Lung microvascular endothelial cell (primary cell): ENCODE measurements around the gene UBAC1. TPM values are rescaled to one million over a fixed set of nuclear protein-coding genes. Genes with fewer than 3 reads are reported as not detected.

Experiments
- DNase-seq, 2 donors: peaks; one replicate each; pipeline versions ENCODE4 v3.0.0 to v3.0.0-alpha.2; 2010; ENCODE audit warnings: low read depth in 2 of 2
- total RNA-seq: library from RNA; depleted of rRNA; stranded (reverse); fragments of >200 nt; gene quantifications from 2 replicates; pipeline ENCODE4 v1.2.1, GENCODE V29; 2014

The UBAC1 gene
- total RNA-seq, 1 donor from 2014 or later = 24.0 TPM

GRCh38 chr9:135993765-135994500, 32.8 kb upstream of the UBAC1 start:
- DNase-seq = no peak

DNA sequence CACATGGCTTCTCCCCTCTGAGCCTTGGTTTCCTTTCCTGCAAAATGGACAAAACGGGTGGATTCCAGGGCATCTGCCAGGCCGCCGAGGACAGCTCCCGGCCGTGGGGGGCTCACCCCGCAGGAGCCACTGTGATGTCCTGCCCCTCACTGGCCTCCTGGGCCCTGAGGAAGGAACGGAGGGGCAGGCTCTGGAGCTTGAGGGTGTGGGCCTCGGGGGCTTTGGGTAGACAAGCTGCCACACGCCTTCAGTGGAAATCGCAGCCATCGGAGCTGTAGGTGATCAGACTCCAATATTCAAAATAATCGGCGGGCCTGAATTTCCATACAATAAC, 32.2 kb upstream of the UBAC1 start:
- DNase-seq = no peak

DNA sequence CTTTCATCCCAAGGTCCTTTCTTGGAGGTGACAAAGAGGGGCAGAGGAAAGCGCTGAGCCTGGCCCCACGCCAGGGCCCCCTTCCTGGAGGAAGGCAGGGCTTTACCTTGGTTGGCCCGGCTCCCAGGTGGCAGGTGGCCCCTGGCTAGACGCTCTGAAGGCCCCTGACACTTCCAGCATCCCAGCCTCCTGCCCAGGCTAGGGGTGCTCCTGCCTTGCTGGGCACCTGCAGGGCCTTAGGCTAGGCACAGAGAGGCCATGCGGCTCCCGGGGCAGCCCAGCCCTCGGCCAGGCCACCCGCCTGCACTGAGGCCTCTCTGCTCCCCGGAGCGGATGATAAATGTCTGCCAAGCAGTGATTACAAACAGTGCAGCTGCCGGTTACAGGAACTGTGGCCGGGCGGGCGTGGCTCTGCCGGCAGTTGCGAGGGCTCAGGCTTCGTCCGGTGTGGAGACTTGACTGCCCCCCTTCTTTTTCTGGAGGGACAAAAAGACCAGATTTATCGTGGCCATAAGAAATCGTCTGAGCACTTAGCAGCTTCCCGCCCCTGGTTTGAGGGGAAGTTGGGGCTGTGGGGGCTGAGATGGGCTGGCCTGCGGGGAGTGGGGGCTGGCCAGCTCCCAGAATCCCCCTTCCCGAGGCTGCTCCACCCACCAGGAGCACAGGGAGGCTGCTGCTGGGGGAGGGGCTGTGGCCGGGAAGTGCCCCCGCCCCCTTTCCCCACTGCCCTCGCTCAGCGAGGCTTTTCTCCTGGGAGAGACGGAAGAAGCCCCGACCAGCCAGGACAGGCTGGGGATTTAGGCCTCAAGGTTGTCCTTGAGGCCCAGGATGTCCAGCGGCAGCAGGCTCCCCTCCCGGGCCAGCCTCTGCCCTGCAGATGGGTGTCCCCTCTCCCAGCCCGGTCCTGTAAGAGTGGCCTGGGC, 31.6 kb upstream of the UBAC1 start:
- peak; percentile 78 to 89 for DNase-seq

- DNase-seq = no peak
These were observed 30.6 kb upstream of the UBAC1 start for GRCh38 chr9:135991771-135992170.

GRCh38 chr9:135990468-135991429, 29.6 kb upstream of the UBAC1 start:
- peak; percentile 81 to 86 for DNase-seq

GRCh38 chr9:135989722-135990467, 28.7 kb upstream of the UBAC1 start:
- DNase-seq = peak in 1 of 2 donors; percentile 29

DNA sequence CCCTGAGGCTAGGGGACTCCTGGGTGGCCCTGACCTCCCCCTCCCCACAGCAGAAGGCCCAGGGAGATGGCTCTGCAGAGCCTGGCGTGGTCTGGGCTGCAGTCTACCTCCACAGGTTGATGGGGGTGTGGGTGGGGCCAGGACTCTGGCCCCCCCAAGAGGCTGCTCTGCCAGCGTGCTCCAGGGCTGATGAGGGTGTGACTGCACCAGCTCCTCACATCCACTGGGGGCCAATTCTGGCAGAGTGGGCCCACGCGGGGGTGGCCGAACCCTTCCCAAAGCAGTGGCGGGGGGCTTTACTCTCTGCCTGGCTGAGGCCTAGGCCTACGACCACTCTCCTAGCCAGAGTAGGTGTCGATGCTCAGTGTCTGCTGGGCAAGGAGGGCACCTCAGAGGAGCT, 28.0 kb upstream of the UBAC1 start:
- DNase-seq = no peak

DNA sequence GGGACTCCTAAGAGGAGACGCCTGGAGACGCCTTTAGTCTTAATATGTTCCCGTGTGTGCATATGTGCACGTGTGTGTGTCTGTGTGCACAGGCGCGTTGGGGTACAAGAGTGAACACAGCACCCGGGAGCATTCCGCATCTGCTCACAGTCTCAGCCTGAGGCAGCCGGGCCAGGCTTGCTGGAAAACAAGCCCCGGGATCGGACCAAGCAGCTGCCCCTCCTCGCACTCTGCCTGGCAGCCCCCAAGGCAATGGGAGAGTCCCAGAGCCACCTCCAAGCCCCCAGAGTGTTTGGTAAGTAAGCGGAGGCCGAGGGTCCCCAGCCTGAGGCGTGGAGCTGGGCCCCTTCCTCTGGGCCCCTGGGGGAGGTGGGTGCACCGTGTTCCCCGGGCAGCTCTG, 27.3 kb upstream of the UBAC1 start:
- DNase-seq = no peak

- DNase-seq = no peak
These were observed 26.7 kb upstream of the UBAC1 start for GRCh38 chr9:135987838-135988404.

DNA sequence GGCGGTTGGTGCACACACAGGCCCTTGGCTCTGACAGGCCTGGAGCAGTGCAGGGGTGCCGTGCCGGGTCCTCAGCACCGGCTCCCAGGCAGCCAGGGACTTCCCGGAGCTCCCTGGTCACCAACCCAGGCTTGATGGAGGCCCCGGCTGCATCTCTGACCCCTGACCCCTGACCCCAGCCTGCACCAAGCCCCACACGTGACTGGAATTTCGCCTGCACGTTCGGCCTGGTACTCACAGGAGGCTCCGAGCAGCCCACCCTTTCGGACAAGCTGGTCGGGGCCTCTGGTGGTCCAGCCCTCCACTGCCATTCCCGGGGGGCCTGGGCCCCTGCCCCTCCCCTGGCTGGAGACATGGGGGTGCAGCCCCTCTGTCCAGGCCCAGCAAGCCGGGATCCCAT, 25.4 kb upstream of the UBAC1 start:
- no peak for DNase-seq

DNA sequence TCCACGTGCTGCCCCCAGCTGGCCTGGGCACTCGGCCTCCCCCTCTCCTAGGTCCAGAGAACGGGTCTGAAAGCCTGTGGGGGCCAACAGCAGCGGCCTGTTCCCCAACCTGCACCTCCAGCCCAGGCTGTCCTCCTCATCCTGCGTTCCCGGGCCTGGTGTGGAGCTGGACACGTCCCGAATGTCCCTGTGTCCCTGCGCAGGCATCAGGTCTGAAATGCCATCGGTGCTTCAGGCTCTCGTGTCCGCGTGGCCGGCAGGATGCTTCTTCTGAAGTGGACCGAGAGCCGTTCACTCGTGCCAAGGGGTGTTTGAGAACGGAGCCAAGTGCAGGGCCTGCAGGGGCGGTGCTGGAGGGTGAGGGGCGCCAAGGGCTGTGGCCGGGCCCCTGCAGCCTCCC, 24.7 kb upstream of the UBAC1 start:
- DNase-seq = no peak

- no peak for DNase-seq
These were observed 24.2 kb upstream of the UBAC1 start for GRCh38 chr9:135985459-135985774.

DNA sequence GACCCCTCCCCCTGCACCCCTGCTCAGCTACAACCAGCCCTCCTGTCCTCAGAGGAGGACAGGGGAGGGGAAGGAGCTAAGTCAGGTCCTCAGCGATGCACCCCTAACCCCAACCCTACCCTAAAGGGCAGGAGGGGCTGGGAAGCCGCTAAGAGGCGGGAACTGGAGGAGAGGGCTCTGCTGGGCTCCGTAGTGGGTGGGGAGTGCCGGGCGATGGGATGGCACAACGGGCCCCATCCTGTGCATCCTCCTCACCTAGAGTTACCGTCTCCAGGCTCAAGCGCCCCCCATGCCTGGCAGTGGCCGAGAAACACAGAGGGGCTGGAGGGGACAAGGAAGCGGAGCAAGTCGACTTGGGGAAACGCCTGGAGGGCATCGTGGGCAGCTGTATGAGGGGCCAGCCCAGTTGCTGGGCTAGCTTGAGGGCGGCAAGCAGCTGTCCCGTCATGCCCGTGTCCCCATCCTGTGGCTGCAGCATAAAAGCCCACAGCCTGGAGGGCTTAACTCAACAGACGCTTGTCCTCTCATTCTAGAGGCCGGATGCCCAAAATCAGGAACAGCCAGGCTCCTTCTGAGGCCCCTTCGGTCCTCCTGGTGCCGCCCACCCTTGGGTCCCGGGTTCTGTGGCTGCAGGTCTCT, 23.0 kb upstream of the UBAC1 start:
- no peak for DNase-seq

DNA sequence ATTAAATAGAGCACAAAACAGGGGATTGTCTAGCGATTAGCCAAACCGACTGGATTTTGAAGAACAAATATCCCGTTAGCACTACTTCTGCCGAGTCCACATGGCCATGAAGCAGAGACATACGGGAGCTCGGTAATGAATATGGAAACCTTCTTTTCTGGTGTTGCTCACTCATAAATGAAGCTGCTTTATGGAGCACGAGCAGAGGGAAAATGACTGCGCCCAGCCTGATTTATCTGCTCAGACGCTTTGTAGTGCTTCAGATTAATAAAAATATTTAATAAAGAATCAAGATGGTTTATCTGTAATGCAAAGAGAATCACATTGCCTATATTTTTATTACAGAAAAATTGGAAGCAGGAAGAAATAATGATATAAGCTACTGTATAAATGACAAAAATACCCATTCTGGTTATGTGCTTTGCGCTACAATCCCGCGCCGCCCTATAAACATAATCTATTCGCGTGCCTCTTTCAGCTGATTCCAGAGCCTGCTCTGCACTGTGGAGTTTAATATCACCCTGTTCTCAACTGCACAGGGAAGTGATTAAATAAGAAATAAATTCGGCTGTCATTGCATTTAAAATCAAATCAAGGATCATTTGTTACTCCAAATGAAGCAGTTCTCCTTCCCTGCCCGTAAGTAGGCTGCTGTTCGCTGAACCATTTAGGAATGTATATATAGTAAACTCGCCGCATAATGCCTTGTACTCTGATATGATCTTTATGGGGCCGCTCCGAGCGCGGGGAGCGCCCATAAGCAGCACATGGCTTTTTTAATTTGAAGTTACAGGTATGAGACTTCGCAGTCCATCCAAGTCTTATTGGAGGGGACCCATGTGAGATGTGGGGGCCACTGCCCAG, 22.3 kb upstream of the UBAC1 start:
- DNase-seq = no peak

DNA sequence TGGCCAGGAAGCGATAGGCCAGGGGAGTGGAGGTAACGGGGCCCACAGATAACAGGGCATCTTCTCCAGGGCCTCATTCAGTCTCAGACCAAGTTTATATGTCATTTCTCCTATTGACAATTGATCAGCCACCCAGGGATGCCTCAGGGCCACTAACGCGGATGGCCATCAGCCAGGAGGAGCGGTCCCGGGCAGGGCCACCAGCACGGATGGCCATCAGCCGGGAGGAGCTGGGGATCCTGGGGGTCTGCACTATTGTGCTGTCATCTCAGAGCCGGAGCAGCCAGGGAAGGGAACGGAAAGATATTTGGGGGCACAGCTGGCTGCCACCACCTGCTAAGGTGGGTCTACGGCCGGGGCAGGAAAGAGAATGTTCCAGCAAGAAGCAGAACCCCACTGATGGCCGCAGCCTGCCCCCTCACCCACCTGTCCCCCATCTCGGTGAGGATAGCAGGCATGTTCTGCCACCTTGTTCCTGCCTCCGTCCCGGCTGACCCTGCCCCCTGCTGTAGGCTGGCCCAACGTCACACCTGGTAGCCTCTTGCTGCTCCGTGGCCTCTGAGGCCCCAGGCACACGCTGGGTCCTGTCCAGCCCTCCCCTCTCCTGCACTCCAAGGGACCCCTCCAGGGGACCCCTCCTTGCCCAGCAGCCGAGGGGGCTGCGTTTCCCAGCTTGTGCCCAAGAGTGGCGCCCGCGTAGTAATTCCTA, 21.5 kb upstream of the UBAC1 start:
- DNase-seq = no peak

DNA sequence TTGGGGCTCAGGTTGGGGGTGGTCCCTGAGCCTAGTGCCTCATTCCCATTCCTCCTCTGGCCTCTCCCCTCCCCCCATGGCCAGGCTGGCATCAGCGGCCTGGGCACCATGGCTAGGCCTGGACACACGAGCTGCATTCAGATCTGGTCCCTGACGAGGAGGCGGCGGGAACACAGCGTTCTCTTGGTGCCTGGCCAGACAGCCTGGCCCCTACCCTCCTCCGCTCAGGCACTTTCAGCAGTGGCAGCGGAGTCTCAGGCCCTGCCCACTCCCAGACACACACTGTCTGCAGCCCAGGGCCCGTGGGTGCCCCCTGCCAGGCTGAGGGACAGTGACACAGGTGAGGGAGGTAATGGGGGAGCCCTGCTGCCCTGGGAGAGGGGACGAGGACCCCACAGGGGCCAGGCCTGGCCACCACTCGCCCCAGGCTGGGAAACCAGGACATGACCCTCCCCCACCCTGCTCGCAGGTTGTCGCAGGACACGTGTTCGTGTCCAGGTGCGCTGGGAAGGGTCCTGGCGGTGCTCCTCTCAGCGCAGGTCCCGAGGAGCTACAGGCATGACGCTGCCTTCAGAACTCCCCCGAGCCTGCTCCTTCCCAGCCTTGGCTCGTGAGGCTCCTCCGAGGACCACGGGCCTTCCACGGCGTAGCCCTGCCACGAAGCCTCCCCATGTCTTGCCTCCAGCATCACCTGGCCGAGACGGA, 19.9 kb upstream of the UBAC1 start:
- DNase-seq = no peak

DNA sequence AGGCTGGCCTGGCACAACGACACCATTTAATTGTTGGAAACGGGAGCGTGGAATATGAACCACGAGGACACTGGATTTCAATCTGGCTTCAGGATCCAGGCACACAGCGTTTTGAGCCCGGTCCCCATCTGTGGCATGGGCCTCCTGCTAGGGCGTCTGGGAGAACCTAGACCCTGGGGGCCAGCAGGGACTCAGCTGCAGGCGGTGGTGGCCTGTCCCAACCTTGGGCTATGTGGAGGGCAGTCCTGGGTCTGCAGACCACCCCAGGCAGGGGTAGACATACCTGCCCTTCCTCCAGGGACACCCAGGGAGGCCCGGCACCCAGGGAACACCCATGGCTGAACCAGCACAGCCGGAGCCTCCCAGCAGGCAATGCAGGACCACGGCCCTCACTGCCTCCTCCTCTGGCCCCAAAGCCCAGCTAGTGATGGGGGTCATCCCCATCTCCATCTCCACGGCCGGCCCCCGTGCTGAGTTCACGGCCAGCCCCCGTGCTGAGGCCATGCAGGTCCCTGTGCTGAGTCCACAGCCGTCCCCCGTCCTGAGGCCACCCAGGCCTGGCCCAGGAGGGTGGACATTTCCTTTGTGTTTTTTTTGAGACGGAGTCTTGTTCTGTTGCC, 18.5 kb upstream of the UBAC1 start:
- DNase-seq = no peak
